HepG2 (cell line): Measurements from ENCODE around the gene CD19. TPM values are rescaled to one million over a fixed set of nuclear protein-coding genes. Genes with fewer than 3 reads are reported as not detected.

Source experiments
- BATF2 ChIP-seq: sonication (generic); formaldehyde crosslinking; IDR thresholded peaks from 2 replicates; pipeline ENCODE4 v1.8.0; 2022; ENCODE audit warnings: mild to moderate bottlenecking, missing genetic modification reagents, moderate library complexity
- DNMT3B ChIP-seq: conservative IDR thresholded peaks from 2 replicates; pipeline ENCODE4 v1.6.1; 2016; ENCODE audit warnings: missing biosample characterization, control low read depth
- FOXO1 ChIP-seq: sonication (generic); formaldehyde crosslinking; IDR thresholded peaks from 2 replicates; pipeline ENCODE4 v1.4.0; 2020; ENCODE audit warnings: missing genetic modification reagents
- HIC2 ChIP-seq: sonication (generic); formaldehyde crosslinking; IDR thresholded peaks from 2 replicates; pipeline ENCODE4 v1.9.0; 2022; ENCODE audit warnings: low read depth, missing genetic modification reagents
- MAX ChIP-seq: IDR thresholded peaks from 2 replicates; pipeline ENCODE4 v1.6.1; 2012; ENCODE audit warnings: inconsistent platforms
- NFKBIZ ChIP-seq: IDR thresholded peaks from 2 replicates; pipeline ENCODE4 v1.6.1; 2018; ENCODE audit warnings: missing genetic modification reagents, missing compliant biosample characterization
- NFRKB ChIP-seq: fragments of 450-650 bp; IDR thresholded peaks from 2 replicates; pipeline ENCODE4 v1.6.1; 2017
- NR2F1 ChIP-seq, 2 experiments: fragments of 450-650 bp in 1 of 2; formaldehyde crosslinking in 1 of 2; IDR thresholded peaks; 2 replicates each; pipeline versions ENCODE4 v1.5.0 to v1.6.1; 2016 to 2020; ENCODE audit warnings: mild to moderate bottlenecking in 1 of 2, missing compliant biosample characterization in 1 of 2, missing genetic modification reagents in 1 of 2, moderate library complexity in 1 of 2
- ONECUT2 ChIP-seq: sonication (generic); formaldehyde crosslinking; IDR thresholded peaks from 2 replicates; pipeline ENCODE4 v1.4.0; 2020; ENCODE audit warnings: missing genetic modification reagents
- RNF2 ChIP-seq: fragments of 450-650 bp; conservative IDR thresholded peaks from 2 replicates; pipeline ENCODE4 v1.6.1; 2016; ENCODE audit warnings: low read depth
- SRY ChIP-seq: sonication (generic); formaldehyde crosslinking; IDR thresholded peaks from 2 replicates; pipeline ENCODE4 v1.8.0; 2022; ENCODE audit warnings: mild to moderate bottlenecking, missing genetic modification reagents
- TCF7 ChIP-seq: sonication (generic); IDR thresholded peaks from 2 replicates; pipeline ENCODE4 v1.6.1; 2016; ENCODE audit warnings: antibody characterized with exemption, low read depth
- ZNF17 ChIP-seq: sonication (generic); formaldehyde crosslinking; IDR thresholded peaks from 2 replicates; pipeline ENCODE4 v1.5.0; 2020; ENCODE audit warnings: mild to moderate bottlenecking, missing genetic modification reagents
- ZNF280D ChIP-seq: sonication (generic); formaldehyde crosslinking; IDR thresholded peaks from 2 replicates; pipeline ENCODE4 v1.5.1; 2020; ENCODE audit warnings: mild to moderate bottlenecking, missing genetic modification reagents
- ZNF354B ChIP-seq: sonication (generic); formaldehyde crosslinking; IDR thresholded peaks from 2 replicates; pipeline ENCODE4 v1.8.0; 2022; ENCODE audit warnings: mild to moderate bottlenecking, missing genetic modification reagents
- ZNF407 ChIP-seq: sonication (generic); formaldehyde crosslinking; IDR thresholded peaks from one replicate; pipeline ENCODE4 v1.5.1; 2020; ENCODE audit warnings: mild to moderate bottlenecking, missing genetic modification reagents; ENCODE audit errors: not compliant biosample characterization
- ZNF619 ChIP-seq: sonication (generic); formaldehyde crosslinking; IDR thresholded peaks from 2 replicates; pipeline ENCODE4 v1.4.0; 2020; ENCODE audit warnings: mild to moderate bottlenecking, missing genetic modification reagents
- ZNF724P ChIP-seq: sonication (generic); formaldehyde crosslinking; IDR thresholded peaks from 2 replicates; pipeline ENCODE4 v1.8.0; 2022; ENCODE audit warnings: missing genetic modification reagents, borderline replicate concordance
- polyA plus RNA-seq, 8 experiments: library from polyadenylated mRNA; depleted of rRNA in 3 of 8; stranded (reverse) in 7 of 8; unstranded in 1 of 8; fragments of >200 nt; fragmentation: Illumina TruSeq in 4 of 8; extraction: Trizol in 4 of 8; gene quantifications; 2 replicates each; pipeline versions ENCODE4 v1.2.1 to v1.2.3, GENCODE V29; 2011 to 2016; ENCODE audit warnings: low read depth in 4 of 8, missing spikeins in 1 of 8, mixed read lengths in 1 of 8; ENCODE audit not compliant: insufficient read depth in 1 of 8
- total RNA-seq, 5 experiments: library from RNA; depleted of rRNA; stranded (reverse); fragments of >200 nt; fragmentation: Illumina TruSeq; extraction: Trizol; gene quantifications; 2 replicates each; pipeline ENCODE4 v1.2.3, GENCODE V29; 2016; ENCODE audit warnings: low read depth in 1 of 5

CD19 gene
- total and polyA plus RNA-seq, 2 of the 13 experiments (the other 11 are each of a cell fraction or from before 2014, with no cell fraction given): 0.55 to 1.1 TPM

- no peak for TF ChIP-seq ZNF280D
- TF ChIP-seq SRY (CRISPR knock-in tag): no peak
- TF ChIP-seq ZNF354B: no peak
- TF ChIP-seq TCF7: peak; percentile 41; the same call in 1 of the 2 replicates
- no peak for TF ChIP-seq NFRKB
- TF ChIP-seq FOXO1 (CRISPR knock-in tag): no peak
- TF ChIP-seq MAX: 0 out of 2 replicates have a peak, but pooled peaks have one; percentile 42
- TF ChIP-seq BATF2 (CRISPR knock-in tag): no peak
- no peak for TF ChIP-seq NR2F1 (CRISPR knock-in tag; IDR thresholded peaks at IDR 0.05)
- no peak for TF ChIP-seq ZNF407 (CRISPR knock-in tag)
- TF ChIP-seq ONECUT2: no peak
- TF ChIP-seq ZNF724P (CRISPR knock-in tag): no peak
- TF ChIP-seq HIC2 (CRISPR knock-in tag): no peak
- TF ChIP-seq DNMT3B (CRISPR knock-in tag): no peak
- TF ChIP-seq ZNF619 (CRISPR knock-in tag): no peak
- no peak for TF ChIP-seq NFKBIZ (CRISPR knock-in tag)
- TF ChIP-seq RNF2: no peak
- no peak for TF ChIP-seq ZNF17
These were observed 4.0 kb upstream of the CD19 start (continued) for GRCh38 chr16:28927815-28928214.
